MM.1S (cell line): Measurements from ENCODE around the gene POM121L2.

Source experiments
- DNase-seq: peaks from one replicate; pipeline ENCODE4 v3.0.0-alpha.2; 2015
- H2AFZ ChIP-seq: fragments of 300-600 bp; sonication (generic); 2 replicates; pipeline ENCODE4 v1.6.0; 2016; ENCODE audit warnings: antibody characterized with exemption, low read length
- H3F3A ChIP-seq: fragments of 300-600 bp; sonication (generic); 2 replicates; pipeline ENCODE4 v1.6.1; 2016; ENCODE audit warnings: mild to moderate bottlenecking, antibody characterized with exemption, low read length, moderate library complexity, mixed read lengths; ENCODE audit not compliant: insufficient read depth
- H3K27ac ChIP-seq: fragments of 300-600 bp; sonication (generic); 2 replicates; pipeline ENCODE4 v1.5.1; 2016; ENCODE audit warnings: mild to moderate bottlenecking, low read length
- H3K27me3 ChIP-seq: fragments of 300-600 bp; sonication (generic); replicated peaks from 2 replicates; pipeline ENCODE4 v1.6.0; 2016; ENCODE audit warnings: low read length; ENCODE audit not compliant: insufficient read depth
- H3K36me3 ChIP-seq: fragments of 300-600 bp; sonication (generic); replicated peaks from 2 replicates; pipeline ENCODE4 v1.6.1; 2016; ENCODE audit warnings: mild to moderate bottlenecking, low read length, mixed read lengths; ENCODE audit not compliant: insufficient read depth
- H3K4me1 ChIP-seq: fragments of 300-600 bp; sonication (generic); 2 replicates; pipeline ENCODE4 v1.6.1; 2016; ENCODE audit warnings: low read length, mixed read lengths
- H3K4me2 ChIP-seq: fragments of 300-600 bp; sonication (generic); 2 replicates; pipeline ENCODE4 v1.6.0; 2016; ENCODE audit warnings: low read depth, low read length
- H3K4me3 ChIP-seq: fragments of 300-600 bp; sonication (generic); 2 replicates; pipeline ENCODE4 v1.5.1; 2016; ENCODE audit warnings: low read length, mixed read lengths
- H3K79me2 ChIP-seq: fragments of 300-600 bp; sonication (generic); 2 replicates; pipeline ENCODE4 v1.6.1; 2016; ENCODE audit warnings: mixed run types, low read length, mixed read lengths
- H3K9ac ChIP-seq: fragments of 300-600 bp; sonication (generic); 2 replicates; pipeline ENCODE4 v1.6.1; 2016; ENCODE audit warnings: low read length, mixed read lengths
- H3K9me2 ChIP-seq: fragments of 300-600 bp; sonication (generic); replicated peaks from 2 replicates; pipeline ENCODE4 v1.6.1; 2016; ENCODE audit warnings: mild to moderate bottlenecking, low read length, mixed read lengths; ENCODE audit not compliant: insufficient read depth
- H3K9me3 ChIP-seq: fragments of 300-600 bp; sonication (generic); replicated peaks from 2 replicates; pipeline ENCODE4 v1.6.1; 2016; ENCODE audit warnings: mild to moderate bottlenecking, low read length, mixed read lengths; ENCODE audit not compliant: insufficient read depth
- H4K20me1 ChIP-seq: fragments of 300-600 bp; sonication (generic); 2 replicates; pipeline ENCODE4 v1.6.1; 2016; ENCODE audit warnings: mild to moderate bottlenecking, low read length, moderate library complexity, mixed read lengths; ENCODE audit not compliant: insufficient read depth
- EZH2 ChIP-seq: fragments of 300-600 bp; sonication (generic); optimal IDR thresholded peaks from 2 replicates; pipeline ENCODE3; 2017; ENCODE audit warnings: low read depth, mild to moderate bottlenecking, antibody characterized with exemption, low read length, mixed read lengths
- EZH2phosphoT487 ChIP-seq: fragments of 300-600 bp; sonication (generic); IDR thresholded peaks from 2 replicates; pipeline ENCODE4 v1.6.1; 2018; ENCODE audit warnings: antibody characterized with exemption, low read length
- TF ChIP-seq, protein P1 (sequence below): fragments of 300-600 bp; sonication (generic); IDR thresholded peaks from 2 replicates; pipeline ENCODE4 v1.5.1; 2016; ENCODE audit warnings: antibody characterized with exemption, low read length, mixed read lengths

Gene POM121L2

DNA sequence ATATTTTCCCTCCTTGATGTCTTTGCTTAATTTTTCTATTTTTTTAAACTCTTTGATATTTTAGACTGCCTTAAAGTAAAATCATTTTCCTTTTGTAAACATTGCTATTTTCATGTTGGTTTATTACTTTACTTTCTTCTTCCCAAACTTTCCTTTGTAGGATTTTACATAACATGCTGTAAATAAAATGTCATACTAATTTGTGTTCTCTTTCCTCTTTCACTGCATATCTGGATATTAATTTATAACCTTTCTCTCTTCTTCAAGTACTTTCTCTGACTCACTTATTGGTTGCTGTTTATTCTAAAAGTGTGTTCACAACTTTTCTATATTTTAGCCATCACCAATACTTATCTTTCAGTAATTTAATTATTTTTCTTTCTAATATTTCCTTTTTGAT lies 9.3 kb upstream of the POM121L2 start:
- TF ChIP-seq, protein P1, sequence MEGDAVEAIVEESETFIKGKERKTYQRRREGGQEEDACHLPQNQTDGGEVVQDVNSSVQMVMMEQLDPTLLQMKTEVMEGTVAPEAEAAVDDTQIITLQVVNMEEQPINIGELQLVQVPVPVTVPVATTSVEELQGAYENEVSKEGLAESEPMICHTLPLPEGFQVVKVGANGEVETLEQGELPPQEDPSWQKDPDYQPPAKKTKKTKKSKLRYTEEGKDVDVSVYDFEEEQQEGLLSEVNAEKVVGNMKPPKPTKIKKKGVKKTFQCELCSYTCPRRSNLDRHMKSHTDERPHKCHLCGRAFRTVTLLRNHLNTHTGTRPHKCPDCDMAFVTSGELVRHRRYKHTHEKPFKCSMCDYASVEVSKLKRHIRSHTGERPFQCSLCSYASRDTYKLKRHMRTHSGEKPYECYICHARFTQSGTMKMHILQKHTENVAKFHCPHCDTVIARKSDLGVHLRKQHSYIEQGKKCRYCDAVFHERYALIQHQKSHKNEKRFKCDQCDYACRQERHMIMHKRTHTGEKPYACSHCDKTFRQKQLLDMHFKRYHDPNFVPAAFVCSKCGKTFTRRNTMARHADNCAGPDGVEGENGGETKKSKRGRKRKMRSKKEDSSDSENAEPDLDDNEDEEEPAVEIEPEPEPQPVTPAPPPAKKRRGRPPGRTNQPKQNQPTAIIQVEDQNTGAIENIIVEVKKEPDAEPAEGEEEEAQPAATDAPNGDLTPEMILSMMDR, result no peak
- TF ChIP-seq EZH2phosphoT487, result no peak
- TF ChIP-seq EZH2, result no peak
- Histone ChIP-seq H3K27ac (no peak overlapping the region), H3K9me2 (no peaks in the 10 kb centered on the region)

DNA sequence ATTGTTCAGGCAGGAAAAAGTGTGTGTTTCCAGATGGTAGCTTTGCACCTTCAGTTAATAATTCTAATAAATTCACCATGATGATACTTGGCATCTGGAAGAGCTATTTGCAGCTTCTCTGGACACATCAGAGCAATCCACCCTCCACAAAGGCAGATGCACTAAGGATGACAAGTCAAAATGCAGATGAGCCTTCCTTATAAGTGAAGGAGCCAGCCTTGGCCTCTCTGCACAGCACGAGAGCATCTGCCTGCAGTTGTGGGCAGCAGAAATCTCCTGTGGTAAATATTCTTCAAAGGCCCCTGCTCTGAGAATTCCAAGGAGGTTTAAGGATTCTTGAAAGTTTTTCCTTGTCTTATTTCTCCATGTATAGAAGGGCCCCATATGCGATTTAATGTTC lies 6.9 kb upstream of the POM121L2 start:
- TF ChIP-seq, protein P1, result no peak
- no peak for TF ChIP-seq EZH2phosphoT487
- TF ChIP-seq EZH2, result no peak
- H3K4me3 ChIP-seq, result no peak overlapping the region
- no peaks in the 10 kb centered on the region for H3K79me2 ChIP-seq
- H3K9ac ChIP-seq, result no peak overlapping the region
- no peaks in the 10 kb centered on the region for H3K9me3 ChIP-seq
- H3K36me3 ChIP-seq, result no peaks in the 10 kb centered on the region
- no peaks in the 10 kb centered on the region for H4K20me1 ChIP-seq
- no peaks in the 10 kb centered on the region for H3K4me1 ChIP-seq
- H3K27me3 ChIP-seq, result no peaks in the 10 kb centered on the region
- H3F3A ChIP-seq, result no peaks in the 10 kb centered on the region
- H2AFZ ChIP-seq, result no peak overlapping the region
- H3K9me2 ChIP-seq, result no peaks in the 10 kb centered on the region
- no peak overlapping the region for H3K4me2 ChIP-seq
- H3K27ac ChIP-seq, result no peak overlapping the region
- DNase-seq, result no peak

More for the DNA sequence above, 9.3 kb upstream of the POM121L2 start:
- Histone ChIP-seq H3K36me3 (no peaks in the 10 kb centered on the region), H3K27me3 (no peaks in the 10 kb centered on the region), H4K20me1 (no peaks in the 10 kb centered on the region), H3K79me2 (no peaks in the 10 kb centered on the region), H3K4me3 (no peak overlapping the region), H3F3A (no peaks in the 10 kb centered on the region), H2AFZ (no peak overlapping the region), H3K4me1 (no peaks in the 10 kb centered on the region), H3K9ac (no peak overlapping the region), H3K4me2 (no peak overlapping the region), H3K9me3 (no peaks in the 10 kb centered on the region)
- no peak for DNase-seq

GRCh38 chr6:27314046-27314445 lies 2.0 kb upstream of the POM121L2 start:
- no peaks in the 10 kb centered on the region for H3K36me3 ChIP-seq
- no peak overlapping the region for H3K4me3 ChIP-seq
- no peaks in the 10 kb centered on the region for H3K27me3 ChIP-seq
- H3F3A ChIP-seq, result no peaks in the 10 kb centered on the region
- no peak overlapping the region for H3K27ac ChIP-seq
- H3K9me3 ChIP-seq, result no peaks in the 10 kb centered on the region
- no peak overlapping the region for H2AFZ ChIP-seq
- DNase-seq, result no peak
- H3K4me1 ChIP-seq, result no peaks in the 10 kb centered on the region
- no peaks in the 10 kb centered on the region for H3K9me2 ChIP-seq
- no peak overlapping the region for H3K4me2 ChIP-seq
- no peak overlapping the region for H3K9ac ChIP-seq
- TF ChIP-seq EZH2 (no peak), EZH2phosphoT487 (no peak)
- TF ChIP-seq, protein P1, result no peak
- no peaks in the 10 kb centered on the region for H3K79me2 ChIP-seq
- no peaks in the 10 kb centered on the region for H4K20me1 ChIP-seq
